HUES48 (cell line): Measurements from ENCODE around the gene BRD3.

Source experiments
- H3K27ac ChIP-seq: one replicate; pipeline ENCODE4 v1.7.0; 2013; ENCODE audit warnings: low read depth, low read length, inconsistent platforms
- H3K27me3 ChIP-seq: 2 replicates; pipeline ENCODE4 v1.6.1; 2013; ENCODE audit warnings: mild to moderate bottlenecking, low read length; ENCODE audit not compliant: control insufficient read depth, insufficient read depth
- H3K36me3 ChIP-seq: 2 replicates; pipeline ENCODE4 v1.6.1; 2013; ENCODE audit warnings: low read length; ENCODE audit not compliant: control insufficient read depth, insufficient read depth
- H3K4me1 ChIP-seq: 2 replicates; pipeline ENCODE4 v1.6.1; 2013; ENCODE audit warnings: mild to moderate bottlenecking, low read length; ENCODE audit not compliant: control insufficient read depth, insufficient read depth
- H3K4me3 ChIP-seq: 2 replicates; pipeline ENCODE4 v1.5.1; 2013; ENCODE audit warnings: mild to moderate bottlenecking, low read depth, low read length
- H3K9ac ChIP-seq: 2 replicates; pipeline ENCODE4 v1.6.1; 2013; ENCODE audit warnings: mild to moderate bottlenecking, low read depth, low read length, moderate library complexity
- H3K9me3 ChIP-seq: 2 replicates; pipeline ENCODE4 v1.6.1; 2013; ENCODE audit warnings: low read length; ENCODE audit not compliant: control insufficient read depth, insufficient read depth

Gene BRD3

GRCh38 chr9:134034215-134035040 is 33.4 kb downstream of the BRD3 start:
- H3K27me3 ChIP-seq: no peaks in the 10 kb centered on the region
- no peak overlapping the region for H3K4me3 ChIP-seq
- no peak overlapping the region for H3K27ac ChIP-seq
- no peak overlapping the region for H3K9ac ChIP-seq
- no peaks in the 10 kb centered on the region for H3K9me3 ChIP-seq
- peaks cover 77% of the 10 kb centered on the region for H3K36me3 ChIP-seq
- H3K4me1 ChIP-seq: no peaks in the 10 kb centered on the region

GRCh38 chr9:134033516-134034214 is 34.2 kb downstream of the BRD3 start:
- H3K4me1 ChIP-seq: no peaks in the 10 kb centered on the region
- H3K27ac ChIP-seq: no peak overlapping the region
- no peaks in the 10 kb centered on the region for H3K9me3 ChIP-seq
- H3K27me3 ChIP-seq: no peaks in the 10 kb centered on the region
- H3K36me3 ChIP-seq: peaks cover 69% of the 10 kb centered on the region
- H3K4me3 ChIP-seq: no peak overlapping the region
- H3K9ac ChIP-seq: no peak overlapping the region

- Histone ChIP-seq H3K27me3 (no peaks in the 10 kb centered on the region), H3K9me3 (no peaks in the 10 kb centered on the region), H3K36me3 (peaks cover 62% of the 10 kb centered on the region), H3K9ac (no peak overlapping the region), H3K27ac (no peak overlapping the region), H3K4me3 (no peak overlapping the region), H3K4me1 (no peaks in the 10 kb centered on the region)
Measured at GRCh38 chr9:134032456-134033222, 35.2 kb downstream of the BRD3 start.

- no peak overlapping the region for H3K27ac ChIP-seq
- H3K4me1 ChIP-seq: no peaks in the 10 kb centered on the region
- H3K27me3 ChIP-seq: no peaks in the 10 kb centered on the region
- no peaks in the 10 kb centered on the region for H3K9me3 ChIP-seq
- no peak overlapping the region for H3K9ac ChIP-seq
- peaks cover 61% of the 10 kb centered on the region for H3K36me3 ChIP-seq
- no peak overlapping the region for H3K4me3 ChIP-seq
Measured at GRCh38 chr9:134031783-134032182, 36.0 kb downstream of the BRD3 start.

GRCh38 chr9:134030821-134031470 is 36.9 kb downstream of the BRD3 start:
- Histone ChIP-seq H3K4me3 (no peak overlapping the region), H3K27me3 (no peaks in the 10 kb centered on the region), H3K4me1 (no peaks in the 10 kb centered on the region), H3K36me3 (peaks cover 56% of the 10 kb centered on the region), H3K9me3 (no peaks in the 10 kb centered on the region), H3K9ac (no peak overlapping the region), H3K27ac (no peak overlapping the region)

GRCh38 chr9:134029248-134030226 is 38.3 kb downstream of the BRD3 start:
- H3K4me3 ChIP-seq: no peak overlapping the region
- H3K36me3 ChIP-seq: peaks cover 42% of the 10 kb centered on the region
- H3K9ac ChIP-seq: no peak overlapping the region

GRCh38 chr9:134028575-134029247 is 39.1 kb downstream of the BRD3 start:
- H3K9ac ChIP-seq: no peak overlapping the region
- H3K4me3 ChIP-seq: no peak overlapping the region
- H3K27ac ChIP-seq: no peak overlapping the region
- H3K9me3 ChIP-seq: no peaks in the 10 kb centered on the region
- H3K4me1 ChIP-seq: no peaks in the 10 kb centered on the region
- H3K27me3 ChIP-seq: no peaks in the 10 kb centered on the region
- peaks cover 34% of the 10 kb centered on the region for H3K36me3 ChIP-seq

More at GRCh38 chr9:134029248-134030226, 38.3 kb downstream of the BRD3 start:
- H3K27ac ChIP-seq: no peak overlapping the region
- no peaks in the 10 kb centered on the region for H3K9me3 ChIP-seq
- H3K4me1 ChIP-seq: no peaks in the 10 kb centered on the region
- no peaks in the 10 kb centered on the region for H3K27me3 ChIP-seq

- Histone ChIP-seq H3K36me3 (peaks cover 28% of the 10 kb centered on the region), H3K4me1 (no peaks in the 10 kb centered on the region), H3K9ac (no peak overlapping the region), H3K4me3 (no peak overlapping the region), H3K27ac (no peak overlapping the region), H3K9me3 (no peaks in the 10 kb centered on the region), H3K27me3 (no peaks in the 10 kb centered on the region)
Measured at GRCh38 chr9:134028076-134028475, 39.8 kb downstream of the BRD3 start.

GRCh38 chr9:134027561-134027960 is 40.3 kb downstream of the BRD3 start:
- Histone ChIP-seq H3K36me3 (peaks cover 23% of the 10 kb centered on the region), H3K4me3 (no peak overlapping the region), H3K9ac (no peak overlapping the region), H3K27ac (no peak overlapping the region), H3K9me3 (no peaks in the 10 kb centered on the region), H3K4me1 (no peaks in the 10 kb centered on the region), H3K27me3 (no peaks in the 10 kb centered on the region)
